ENCODE results near the gene CELSR3. TPM values are rescaled to one million over a fixed set of nuclear protein-coding genes. Genes with fewer than 3 reads are reported as not detected.

CELSR3 gene
- 0.16 TPM for total RNA-seq
- long read RNA-seq: 0 reads

DNA sequence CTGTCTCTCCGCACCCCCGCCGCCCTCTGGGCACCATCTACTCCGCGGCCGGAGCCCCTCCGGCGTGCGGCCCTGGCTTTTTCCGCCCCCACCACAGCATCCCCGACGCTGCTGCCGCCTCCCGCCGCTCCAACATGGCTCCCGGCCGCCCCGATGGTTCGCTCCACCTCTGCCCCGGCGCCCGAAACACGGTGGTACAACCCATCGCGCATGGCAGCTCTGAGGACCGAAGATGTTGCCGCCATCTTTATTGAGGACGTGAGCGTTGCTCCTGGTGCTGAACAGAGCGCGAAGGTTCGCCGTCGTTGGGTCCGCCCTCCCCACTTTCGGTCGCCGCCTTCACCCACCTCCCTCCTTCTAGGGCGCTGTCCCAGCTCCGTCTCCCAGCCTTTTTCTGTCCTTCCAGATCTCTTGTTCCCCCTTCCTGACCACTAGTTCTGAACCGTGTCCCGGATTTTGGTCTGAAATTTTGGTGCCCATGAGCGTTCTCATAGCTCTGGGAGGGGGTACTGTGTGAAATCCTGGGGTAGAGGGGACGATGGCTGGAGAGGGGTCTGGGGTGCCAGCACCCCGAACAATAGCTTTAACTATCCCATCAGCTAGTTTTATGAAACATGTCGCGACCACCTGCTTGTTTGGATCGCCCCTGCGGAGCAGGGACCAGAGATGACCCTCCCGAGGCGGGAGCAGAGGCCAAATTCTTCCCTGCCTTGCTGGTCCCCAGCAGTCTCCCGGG lies at the start of gene CELSR3:
Gene CELSR3, minus strand, starts transcription at position 134 of the 736 bp plus-strand sequence. CDS start 252 bp downstream, outside the sequence.
- ATAC-seq (ENCODE audit: poor library complexity) (peak; percentile 38), DNase-seq (peak; percentile 71)
- intact Hi-C loops (cut with DNase I): no loop called here

- intact Hi-C loops (cut with DNase I): no loop called here
- ATAC-seq (ENCODE audit: poor library complexity) (no peak), DNase-seq (no peak)
Observed at GRCh38 chr3:48711727-48712126, 49.0 kb upstream of the CELSR3 start.

- DNase-seq: no peak
- no peak for ATAC-seq (ENCODE audit: poor library complexity)
- intact Hi-C loops (cut with DNase I): no loop called here
Observed at GRCh38 chr3:48709051-48709461, 46.4 kb upstream of the CELSR3 start.

GRCh38 chr3:48708481-48708889 lies 45.8 kb upstream of the CELSR3 start:
- DNase-seq (no peak), ATAC-seq (ENCODE audit: poor library complexity) (no peak)
- intact Hi-C loops (cut with DNase I): no loop called here

DNA sequence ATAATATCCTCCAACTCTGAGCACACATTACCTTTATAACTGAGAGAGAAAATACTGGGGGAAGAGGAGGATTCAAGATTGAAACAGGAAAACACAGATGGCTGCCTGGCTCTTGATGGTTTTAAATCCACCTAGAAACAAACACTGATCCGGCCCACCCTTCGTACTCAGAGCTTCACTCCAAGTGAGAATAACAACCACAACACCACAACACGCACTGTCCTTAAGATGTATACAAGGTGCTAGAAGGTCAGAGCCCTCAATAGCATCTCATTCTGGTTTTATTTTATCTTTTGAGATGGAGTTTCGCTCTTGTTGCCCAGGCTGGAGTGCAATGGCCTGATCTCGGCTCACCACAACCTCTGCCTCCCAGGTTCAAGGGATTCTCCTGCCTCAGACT lies 44.5 kb upstream of the CELSR3 start:
- DNase-seq (no peak), ATAC-seq (ENCODE audit: poor library complexity) (no peak)
- intact Hi-C loops (cut with DNase I): no loop called here

- ATAC-seq (ENCODE audit: poor library complexity): no peak
- intact Hi-C loops (cut with DNase I): no loop called here
- no peak for DNase-seq
Observed at GRCh38 chr3:48702320-48702920, 39.7 kb upstream of the CELSR3 start.

DNA sequence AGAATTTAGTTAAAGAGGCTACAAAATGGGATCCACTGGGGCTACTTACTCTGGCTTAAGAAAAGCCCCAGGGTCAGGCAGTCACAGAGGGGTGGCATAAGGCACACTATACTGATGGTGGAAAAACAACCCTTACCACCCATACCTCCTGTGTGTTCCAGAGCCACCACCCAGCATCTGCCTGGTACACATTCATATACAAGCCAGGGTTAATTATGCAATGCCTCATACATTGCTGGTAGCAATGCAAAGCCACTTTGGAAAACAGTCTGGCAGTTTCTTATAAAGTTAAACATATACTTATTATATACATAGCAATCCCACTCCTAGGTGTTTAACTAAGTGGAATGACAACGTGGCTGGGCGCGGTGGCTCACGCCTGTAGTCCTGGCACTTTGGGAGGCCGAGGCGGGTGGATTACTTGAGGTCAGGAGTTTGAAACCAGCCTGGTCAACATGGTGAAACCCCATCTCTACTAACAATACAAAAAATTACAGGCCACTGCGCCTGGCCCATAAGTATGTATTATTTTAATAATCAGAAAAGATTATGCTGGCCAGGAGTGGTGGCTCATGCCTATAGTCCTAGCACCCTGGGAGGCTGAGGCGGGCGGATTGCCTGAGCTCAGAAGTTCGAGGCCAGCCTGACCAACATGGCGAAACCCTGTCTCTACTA lies 38.2 kb upstream of the CELSR3 start:
- intact Hi-C loops (cut with DNase I): no loop called here
- DNase-seq (no peak), ATAC-seq (ENCODE audit: poor library complexity) (no peak)

DNA sequence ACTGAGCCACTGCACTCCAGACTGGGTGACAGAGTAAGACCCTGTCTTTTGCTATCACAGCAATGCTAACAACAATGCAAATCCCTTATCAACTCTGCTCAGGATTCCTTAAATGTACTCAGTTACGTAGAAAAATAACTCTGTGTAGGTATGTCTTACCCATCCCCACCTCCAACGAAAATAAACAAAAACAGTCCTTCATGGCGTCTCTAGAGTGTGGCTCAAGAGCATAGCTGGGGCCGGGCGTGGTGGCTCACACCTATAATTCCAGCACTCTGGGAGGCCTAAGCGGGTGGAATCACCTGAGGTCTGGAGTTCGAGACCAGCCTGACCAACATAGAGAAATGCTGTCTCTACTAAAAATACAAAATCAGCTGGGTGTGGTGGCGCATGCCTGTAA lies 36.2 kb upstream of the CELSR3 start:
- intact Hi-C loops (cut with DNase I): no loop called here
- no peak for DNase-seq
- ATAC-seq (ENCODE audit: poor library complexity): no peak

DNA sequence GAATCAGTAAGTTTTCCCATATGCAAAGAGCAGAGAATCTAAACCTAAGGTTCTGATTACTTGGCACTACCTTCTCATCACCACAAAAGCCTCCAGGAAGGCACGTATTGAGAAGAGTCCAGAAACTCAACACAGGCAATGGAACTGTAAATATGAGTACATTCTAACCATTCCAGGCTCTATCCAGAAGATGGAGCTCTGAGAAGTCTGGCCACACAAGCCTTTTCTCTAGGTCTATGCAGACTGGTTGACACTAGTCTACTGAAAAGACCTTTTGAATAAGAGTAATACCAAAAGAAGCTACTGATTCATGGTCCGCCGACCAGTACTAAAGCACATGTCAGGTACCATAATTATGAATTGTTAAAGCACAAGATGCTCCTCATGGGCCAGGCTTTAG lies 35.3 kb upstream of the CELSR3 start:
- ATAC-seq (ENCODE audit: poor library complexity): no peak
- no peak for DNase-seq
- intact Hi-C loops (cut with DNase I): no loop called here

GRCh38 chr3:48696601-48697000 lies 33.9 kb upstream of the CELSR3 start:
- intact Hi-C loops (cut with DNase I): no loop called here
- ATAC-seq (ENCODE audit: poor library complexity): no peak
- no peak for DNase-seq

GRCh38 chr3:48696156-48696555 lies 33.5 kb upstream of the CELSR3 start:
- no peak for ATAC-seq (ENCODE audit: poor library complexity)
- peak; percentile 6 for DNase-seq
- intact Hi-C loops (cut with DNase I): no loop called here

- intact Hi-C loops (cut with DNase I): no loop called here
- ATAC-seq (ENCODE audit: poor library complexity) (peak; percentile 86), DNase-seq (peak; percentile 80)
Observed at GRCh38 chr3:48695393-48695753, 32.7 kb upstream of the CELSR3 start.

- ATAC-seq (ENCODE audit: poor library complexity): peak; percentile 90
- intact Hi-C loops (cut with DNase I): no loop called here
- peak; percentile 84 for DNase-seq
Observed at GRCh38 chr3:48694610-48695392, 32.1 kb upstream of the CELSR3 start.

- intact Hi-C loops (cut with DNase I): no loop called here
- no peak for ATAC-seq (ENCODE audit: poor library complexity)
- peak; percentile 20 for DNase-seq
Observed at GRCh38 chr3:48693826-48694225, 31.1 kb upstream of the CELSR3 start.

DNA sequence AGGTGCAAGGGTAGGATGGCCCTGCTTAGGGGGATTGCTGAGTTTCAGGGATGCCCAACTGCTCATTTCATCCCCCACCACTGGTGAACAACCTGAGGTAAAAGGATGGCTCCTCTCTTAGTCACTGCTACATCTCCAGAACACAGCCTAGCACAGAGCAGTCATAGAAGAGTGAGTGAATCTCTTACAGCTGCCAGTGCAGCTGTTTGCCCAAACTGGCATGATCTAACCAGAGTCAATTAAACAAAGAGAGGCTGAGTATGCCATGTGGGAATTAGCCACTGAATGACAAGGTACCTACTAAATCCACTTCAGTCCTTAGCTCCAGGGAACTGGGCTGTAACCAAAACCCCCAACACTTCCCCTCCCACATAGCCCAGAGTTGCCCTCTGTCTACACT lies 29.9 kb upstream of the CELSR3 start:
- DNase-seq (peak; percentile 1), ATAC-seq (ENCODE audit: poor library complexity) (no peak)
- intact Hi-C loops (cut with DNase I): no loop called here

DNA sequence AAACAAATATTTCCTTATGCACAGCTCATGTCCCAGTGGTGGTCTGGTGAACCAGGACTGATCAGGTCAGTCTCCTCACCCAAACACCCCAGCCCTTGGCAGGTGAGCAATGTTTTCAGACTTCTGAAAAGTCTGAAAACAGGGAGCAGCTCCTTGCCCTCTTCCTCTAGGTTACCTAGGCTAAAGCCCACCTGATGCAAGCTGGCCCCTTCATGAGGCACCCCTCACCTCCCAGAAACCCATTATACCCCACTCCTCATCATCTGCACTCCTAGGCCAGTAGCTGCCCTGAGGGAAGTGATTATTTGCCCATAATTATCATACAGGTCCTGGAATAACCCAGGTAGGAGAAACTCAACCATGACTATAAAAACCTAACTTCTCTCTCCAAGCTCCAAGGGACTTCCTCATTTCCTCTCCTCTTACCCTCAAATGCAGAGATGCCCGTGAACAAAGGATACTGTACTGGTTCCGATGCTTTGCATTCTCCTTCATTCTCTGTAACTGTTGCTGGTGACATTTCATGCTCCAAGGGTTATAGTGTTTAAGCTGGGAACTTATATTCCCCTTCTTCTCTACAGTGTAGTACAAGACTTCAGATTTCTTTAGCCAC lies 28.3 kb upstream of the CELSR3 start:
- intact Hi-C loops (cut with DNase I): no loop called here
- DNase-seq (no peak), ATAC-seq (ENCODE audit: poor library complexity) (no peak)

- DNase-seq (peak; percentile 8), ATAC-seq (ENCODE audit: poor library complexity) (no peak)
- intact Hi-C loops (cut with DNase I): no loop called here
Observed at GRCh38 chr3:48689384-48689783, 26.7 kb upstream of the CELSR3 start.

- intact Hi-C loops (cut with DNase I): no loop called here
- DNase-seq (no peak), ATAC-seq (ENCODE audit: poor library complexity) (no peak)
Observed at GRCh38 chr3:48688737-48689075, 26.0 kb upstream of the CELSR3 start.

Measured in Right ventricle myocardium superior (tissue), 1 donor.